Gastrocnemius medialis (tissue), 4 donors: ENCODE measurements around the gene TNN. TPM values are rescaled to one million over a fixed set of nuclear protein-coding genes. Genes with fewer than 3 reads are reported as not detected.

Experiments used
- ATAC-seq, 2 donors: fragments of 150-250 bp; one replicate each; pipeline ENCODE4 v1.9.1; 2016
- DNase-seq, 2 donors: peaks; one replicate each; pipeline ENCODE4 v3.0.0-alpha.2; 2019
- H3K27ac ChIP-seq, 4 donors: fragments of 200-600 bp; sonication (generic); 1 replicate in 1 of 4; 2 replicates in 3 of 4; pipeline ENCODE4 v1.5.1; 2016 to 2018; ENCODE audit warnings: mild to moderate bottlenecking in 2 of 4, moderate library complexity in 1 of 4
- H3K27me3 ChIP-seq, 3 donors: fragments of 200-600 bp; sonication (generic) in 2 of 3; 1 replicate in 1 of 3; 2 replicates in 2 of 3; pipeline versions ENCODE4 v1.5.1 to v1.6.0; 2016 to 2019; ENCODE audit warnings: mild to moderate bottlenecking in 1 of 3, moderate library complexity in 1 of 3
- H3K36me3 ChIP-seq, 2 donors: fragments of 200-600 bp; sonication (generic) in 1 of 2; one replicate each; pipeline ENCODE4 v1.5.1; 2017 to 2018
- H3K4me1 ChIP-seq, 2 donors: fragments of 200-600 bp; sonication (generic) in 1 of 2; one replicate each; pipeline ENCODE4 v1.5.1; 2016 to 2017; ENCODE audit warnings: mild to moderate bottlenecking in 2 of 2
- H3K4me3 ChIP-seq, 4 donors: fragments of 200-600 bp; sonication (generic) in 3 of 4; 1 replicate in 1 of 4; 2 replicates in 3 of 4; pipeline ENCODE4 v1.5.1; 2016 to 2019; ENCODE audit warnings: mild to moderate bottlenecking in 2 of 4
- H3K9me3 ChIP-seq, 3 donors: fragments of 200-600 bp; sonication (generic) in 2 of 3; 1 replicate in 1 of 3; 2 replicates in 2 of 3; pipeline ENCODE4 v1.5.1; 2016 to 2019
- POLR2A ChIP-seq, 2 donors: fragments of 450-650 bp; IDR thresholded peaks; one replicate each; pipeline ENCODE4 v1.6.1; 2017; ENCODE audit warnings: antibody characterized with exemption in 2 of 2, mild to moderate bottlenecking in 2 of 2, moderate library complexity in 2 of 2
- in situ Hi-C, 4 donors: fragments of 200-750 bp; cut with MboI; loops; one replicate each; pipeline versions ENCODE4 v1.15.0 to v1.8.0; 2017; ENCODE audit warnings: low sequenced_read_pairs in 4 of 4
- intact Hi-C: fragments of 100-400 bp; cut with DNase I; formaldehyde crosslinking; loops from one replicate; pipeline ENCODE4 v1.15.1; 2023; ENCODE audit warnings: low total_unique reads
- total RNA-seq, 4 donors: library from RNA; depleted of rRNA; stranded (reverse); fragments of >200 nt; gene quantifications; one replicate each; pipeline versions ENCODE4 v1.1.0 to v1.2.3, GENCODE V29; 2016
- TF ChIP-seq, protein P1 (sequence below), 5 experiments: fragments of 450-650 bp in 3 of 5; fragments of 200-600 bp in 2 of 5; sonication (generic) in 2 of 5; IDR thresholded peaks in 4 of 5; conservative IDR thresholded peaks in 1 of 5; 1 replicate in 4 of 5; 2 replicates in 1 of 5; pipeline ENCODE4 v1.5.1; 2016 to 2019; ENCODE audit warnings: antibody characterized with exemption in 5 of 5, mild to moderate bottlenecking in 3 of 5, moderate library complexity in 3 of 5

The TNN gene
- total RNA-seq, 4 donors from 2014 or later, result 0.07 TPM; not detected in 3

DNA sequence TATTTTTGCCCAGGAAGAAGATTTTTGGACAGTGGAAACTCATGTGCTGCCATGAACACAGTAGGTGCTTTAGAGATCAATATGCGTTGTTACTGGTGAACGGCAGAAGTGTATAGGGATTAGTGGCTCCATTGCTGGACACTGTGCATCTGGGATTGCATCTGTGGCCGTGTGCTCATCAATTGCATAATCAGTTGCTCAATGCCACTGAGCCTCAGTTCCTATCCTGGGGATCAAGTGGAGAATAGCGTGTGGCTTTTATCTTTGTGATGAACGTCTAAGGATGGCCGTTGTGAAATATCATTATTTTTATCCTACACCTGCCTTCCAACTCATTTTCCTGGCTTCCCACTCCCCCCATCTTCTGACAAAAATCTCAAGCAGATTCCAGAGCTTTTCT, 5.4 kb downstream of the TNN start:
- H3K9me3 ChIP-seq, result no peaks in the 10 kb centered on the region
- no peaks in the 10 kb centered on the region for H3K36me3 ChIP-seq
- intact Hi-C loops, result no loop called here
- no peak overlapping the region for H3K4me3 ChIP-seq
- in situ Hi-C loops, result no loop called here
- peaks cover 0 to 5% (median 2%) of the 10 kb centered on the region in 3 donors for H3K27me3 ChIP-seq
- H3K4me1 ChIP-seq, result peaks cover 7 to 10% of the 10 kb centered on the region in 2 donors
- peak overlapping the region in 2 of 4 donors; percentile 34 to 41 for H3K27ac ChIP-seq
- peak; percentile 4 to 49 for DNase-seq
- peak; percentile 86 to 89 for ATAC-seq
- TF ChIP-seq, protein P1, sequence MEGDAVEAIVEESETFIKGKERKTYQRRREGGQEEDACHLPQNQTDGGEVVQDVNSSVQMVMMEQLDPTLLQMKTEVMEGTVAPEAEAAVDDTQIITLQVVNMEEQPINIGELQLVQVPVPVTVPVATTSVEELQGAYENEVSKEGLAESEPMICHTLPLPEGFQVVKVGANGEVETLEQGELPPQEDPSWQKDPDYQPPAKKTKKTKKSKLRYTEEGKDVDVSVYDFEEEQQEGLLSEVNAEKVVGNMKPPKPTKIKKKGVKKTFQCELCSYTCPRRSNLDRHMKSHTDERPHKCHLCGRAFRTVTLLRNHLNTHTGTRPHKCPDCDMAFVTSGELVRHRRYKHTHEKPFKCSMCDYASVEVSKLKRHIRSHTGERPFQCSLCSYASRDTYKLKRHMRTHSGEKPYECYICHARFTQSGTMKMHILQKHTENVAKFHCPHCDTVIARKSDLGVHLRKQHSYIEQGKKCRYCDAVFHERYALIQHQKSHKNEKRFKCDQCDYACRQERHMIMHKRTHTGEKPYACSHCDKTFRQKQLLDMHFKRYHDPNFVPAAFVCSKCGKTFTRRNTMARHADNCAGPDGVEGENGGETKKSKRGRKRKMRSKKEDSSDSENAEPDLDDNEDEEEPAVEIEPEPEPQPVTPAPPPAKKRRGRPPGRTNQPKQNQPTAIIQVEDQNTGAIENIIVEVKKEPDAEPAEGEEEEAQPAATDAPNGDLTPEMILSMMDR (IDR thresholded peaks at IDR 0.05 in 4 of 5, conservative IDR thresholded peaks at IDR 0.05 in 1 of 5), result no peak
- no peak for TF ChIP-seq POLR2A (IDR thresholded peaks at IDR 0.05)

DNA sequence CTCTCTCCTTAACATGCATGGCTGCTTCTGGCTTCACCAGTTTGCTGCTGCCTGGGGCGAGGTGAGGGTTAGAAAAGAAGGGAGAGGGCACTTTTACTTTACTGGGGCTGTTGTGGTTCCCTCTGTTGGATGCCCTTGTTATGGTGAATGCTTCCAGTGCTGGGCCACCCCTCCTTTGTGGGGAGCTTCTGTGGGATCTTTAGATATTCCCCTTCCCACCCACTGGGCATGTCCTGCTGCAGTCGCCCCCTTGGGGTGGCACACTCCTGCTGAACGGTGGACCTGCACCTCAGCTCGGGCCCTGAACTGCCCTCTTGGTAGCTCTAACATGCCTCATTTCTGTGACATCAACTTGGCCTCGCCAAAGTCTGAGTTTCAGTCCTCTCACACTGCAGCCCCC, 6.0 kb downstream of the TNN start:
- peak overlapping the region in 2 of 4 donors; percentile 31 to 41 for H3K27ac ChIP-seq
- H3K36me3 ChIP-seq, result no peaks in the 10 kb centered on the region
- H3K4me1 ChIP-seq, result peaks cover 7 to 10% of the 10 kb centered on the region in 2 donors
- TF ChIP-seq, protein P1 (IDR thresholded peaks at IDR 0.05 in 4 of 5, conservative IDR thresholded peaks at IDR 0.05 in 1 of 5), result no peak
- TF ChIP-seq POLR2A (IDR thresholded peaks at IDR 0.05), result no peak
- no peaks in the 10 kb centered on the region for H3K9me3 ChIP-seq
- H3K4me3 ChIP-seq, result no peak overlapping the region
- ATAC-seq, result no peak
- peaks cover 0 to 5% (median 2%) of the 10 kb centered on the region in 3 donors for H3K27me3 ChIP-seq
- no peak for DNase-seq
- intact Hi-C loops (no loop called here), in situ Hi-C loops (no loop called here)

DNA sequence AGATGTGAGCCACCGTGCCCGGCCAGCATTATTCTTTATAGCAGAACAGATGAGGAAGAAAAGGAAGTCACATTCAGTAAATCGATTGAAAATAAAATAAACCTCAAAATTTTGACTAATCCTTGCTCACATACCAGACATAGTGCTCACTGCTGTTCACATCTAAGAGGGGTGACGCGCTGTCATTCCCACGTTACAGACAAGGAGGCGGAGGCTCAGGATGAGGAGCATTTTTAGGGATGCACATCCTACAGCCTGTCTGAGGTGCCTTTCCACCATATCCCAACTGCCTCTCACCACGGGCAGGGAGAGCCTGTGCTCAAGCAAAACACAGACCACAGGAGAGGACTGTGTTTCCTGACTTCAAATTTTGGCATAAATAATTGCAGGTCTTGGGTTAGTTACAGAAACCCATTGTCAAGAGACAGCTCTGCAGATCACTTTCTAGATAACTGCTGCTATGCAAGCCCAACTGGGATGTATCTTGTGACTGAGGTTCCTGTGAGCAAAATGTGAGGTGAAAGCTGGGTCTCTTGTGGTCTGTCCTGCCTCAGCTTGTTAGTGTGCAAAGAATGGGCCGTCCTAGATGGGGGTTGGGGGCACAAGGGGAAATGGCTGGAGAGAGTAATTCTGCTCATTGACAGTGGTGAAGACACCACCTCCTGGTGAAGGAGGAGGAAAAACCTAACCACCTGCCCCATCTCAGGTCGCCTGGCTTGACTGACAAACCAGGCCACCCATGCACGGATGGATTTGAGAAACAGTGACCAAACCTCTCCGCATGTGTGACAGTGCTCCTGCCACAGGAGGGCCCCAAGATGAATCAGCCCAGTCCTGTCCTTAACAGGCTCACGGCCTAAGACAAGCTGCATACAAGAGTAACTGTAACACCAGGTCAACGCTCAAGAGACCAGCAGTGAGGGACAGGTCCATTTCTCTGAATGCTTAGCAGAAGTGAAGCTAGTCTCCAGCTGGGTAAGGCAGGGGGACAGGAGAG, 8.2 kb downstream of the TNN start:
- H3K9me3 ChIP-seq, result no peaks in the 10 kb centered on the region
- intact Hi-C loops (no loop called here), in situ Hi-C loops (no loop called here)
- no peak overlapping the region for H3K4me3 ChIP-seq
- TF ChIP-seq, protein P1 (IDR thresholded peaks at IDR 0.05 in 4 of 5, conservative IDR thresholded peaks at IDR 0.05 in 1 of 5), result no peak
- no peak for TF ChIP-seq POLR2A (IDR thresholded peaks at IDR 0.05)
- no peaks in the 10 kb centered on the region for H3K27me3 ChIP-seq
- H3K36me3 ChIP-seq, result no peaks in the 10 kb centered on the region
- H3K27ac ChIP-seq, result no peak overlapping the region
- DNase-seq, result no peak
- no peak for ATAC-seq
- peaks cover 7 to 10% of the 10 kb centered on the region in 2 donors for H3K4me1 ChIP-seq

DNA sequence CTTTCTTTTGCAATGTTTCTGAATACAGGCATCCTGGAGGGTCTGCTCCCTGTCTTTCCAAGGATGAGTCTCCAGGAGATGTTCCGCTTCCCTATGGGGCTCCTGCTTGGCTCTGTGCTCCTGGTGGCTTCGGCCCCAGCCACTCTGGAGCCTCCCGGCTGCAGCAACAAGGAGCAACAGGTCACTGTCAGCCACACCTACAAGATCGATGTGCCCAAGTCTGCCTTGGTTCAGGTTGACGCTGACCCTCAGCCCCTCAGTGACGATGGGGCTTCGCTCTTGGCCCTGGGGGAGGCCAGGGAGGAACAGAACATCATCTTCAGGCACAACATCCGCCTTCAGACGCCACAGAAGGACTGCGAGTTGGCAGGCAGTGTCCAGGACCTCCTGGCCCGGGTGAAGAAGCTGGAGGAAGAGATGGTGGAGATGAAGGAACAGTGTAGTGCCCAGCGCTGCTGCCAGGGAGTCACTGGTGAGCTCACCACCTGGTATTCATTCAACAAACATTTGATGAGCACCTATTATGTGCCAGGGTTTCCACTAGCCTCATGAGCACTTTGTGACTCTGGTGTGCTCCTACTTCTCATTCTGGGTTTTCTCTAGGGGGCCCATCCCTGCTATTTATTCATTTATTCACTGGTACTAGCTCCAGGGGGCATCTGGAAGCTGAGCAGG, 9.9 kb downstream of the TNN start:
- Histone ChIP-seq H3K27me3 (no peaks in the 10 kb centered on the region), H3K9me3 (no peaks in the 10 kb centered on the region), H3K4me3 (no peak overlapping the region), H3K36me3 (no peaks in the 10 kb centered on the region), H3K4me1 (peaks cover 0 to 3% of the 10 kb centered on the region in 2 donors), H3K27ac (no peak overlapping the region)
- DNase-seq (no peak), ATAC-seq (no peak)
- TF ChIP-seq POLR2A (IDR thresholded peaks at IDR 0.05), result no peak
- TF ChIP-seq, protein P1 (IDR thresholded peaks at IDR 0.05 in 4 of 5, conservative IDR thresholded peaks at IDR 0.05 in 1 of 5), result no peak
- intact Hi-C loops, result no loop called here
- in situ Hi-C loops, result no loop called here
